Fibroblast of the aortic adventitia (primary cell): Measurements from ENCODE around the gene MFSD2A. TPM values are rescaled to one million over a fixed set of nuclear protein-coding genes. Genes with fewer than 3 reads are reported as not detected.
"Not testable (repeated sequence)": the region's sequence is repeated elsewhere in the genome, so short reads cannot be mapped to it uniquely, and the experiment has no call there.

Source experiments
- DNase-seq: peaks from one replicate; pipeline ENCODE4 v3.0.0-alpha.2; 2010; ENCODE audit warnings: low read depth
- H3K4me3 ChIP-seq: 2 replicates; pipeline ENCODE4 v1.5.1; 2011; ENCODE audit warnings: low read depth, mild to moderate bottlenecking, control low read depth, low read length, moderate library complexity
- total RNA-seq: library from RNA; depleted of rRNA; stranded (reverse); fragments of >200 nt; gene quantifications from 2 replicates; pipeline ENCODE4 v1.2.3, GENCODE V29; 2012; ENCODE audit warnings: low replicate concordance
- TF ChIP-seq, protein P1 (sequence below): IDR thresholded peaks from 2 replicates; pipeline ENCODE4 v1.5.1; 2011; ENCODE audit warnings: mild to moderate bottlenecking, low read length, control low read depth, inconsistent platforms; ENCODE audit not compliant: insufficient read depth

MFSD2A gene
- total RNA-seq, 1 donor = 2.3 TPM

DNA sequence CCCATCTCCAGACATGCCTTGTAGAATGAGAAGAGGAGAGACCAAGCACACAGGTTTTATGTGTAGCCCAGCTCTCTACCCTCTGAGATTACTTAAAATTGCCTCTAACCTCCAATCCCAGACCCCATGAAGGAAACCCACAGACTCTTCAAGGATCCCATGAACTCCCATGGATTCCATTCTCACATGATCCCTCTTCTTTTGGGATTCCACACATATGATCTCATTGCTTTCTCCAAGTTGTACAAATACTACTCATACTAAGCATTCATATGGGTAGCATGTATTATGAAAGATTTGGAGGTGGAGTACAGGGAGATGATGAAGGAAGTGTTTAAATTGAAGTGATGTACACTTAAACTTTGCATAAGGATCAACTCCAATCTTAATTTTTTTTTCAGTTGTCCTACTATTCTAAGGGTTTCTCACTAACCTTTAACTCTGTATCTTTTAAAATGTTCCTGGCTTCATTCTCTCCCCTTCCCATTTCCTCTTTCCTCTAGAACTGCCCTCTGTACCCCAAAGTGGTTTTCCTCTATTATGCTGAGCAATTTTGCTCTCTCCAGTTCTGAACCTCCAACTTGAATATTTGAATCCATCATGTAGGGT lies 41.6 kb downstream of the MFSD2A start:
- H3K4me3 ChIP-seq = no peak overlapping the region
- no peak for DNase-seq
- TF ChIP-seq, protein P1, sequence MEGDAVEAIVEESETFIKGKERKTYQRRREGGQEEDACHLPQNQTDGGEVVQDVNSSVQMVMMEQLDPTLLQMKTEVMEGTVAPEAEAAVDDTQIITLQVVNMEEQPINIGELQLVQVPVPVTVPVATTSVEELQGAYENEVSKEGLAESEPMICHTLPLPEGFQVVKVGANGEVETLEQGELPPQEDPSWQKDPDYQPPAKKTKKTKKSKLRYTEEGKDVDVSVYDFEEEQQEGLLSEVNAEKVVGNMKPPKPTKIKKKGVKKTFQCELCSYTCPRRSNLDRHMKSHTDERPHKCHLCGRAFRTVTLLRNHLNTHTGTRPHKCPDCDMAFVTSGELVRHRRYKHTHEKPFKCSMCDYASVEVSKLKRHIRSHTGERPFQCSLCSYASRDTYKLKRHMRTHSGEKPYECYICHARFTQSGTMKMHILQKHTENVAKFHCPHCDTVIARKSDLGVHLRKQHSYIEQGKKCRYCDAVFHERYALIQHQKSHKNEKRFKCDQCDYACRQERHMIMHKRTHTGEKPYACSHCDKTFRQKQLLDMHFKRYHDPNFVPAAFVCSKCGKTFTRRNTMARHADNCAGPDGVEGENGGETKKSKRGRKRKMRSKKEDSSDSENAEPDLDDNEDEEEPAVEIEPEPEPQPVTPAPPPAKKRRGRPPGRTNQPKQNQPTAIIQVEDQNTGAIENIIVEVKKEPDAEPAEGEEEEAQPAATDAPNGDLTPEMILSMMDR = no peak

DNA sequence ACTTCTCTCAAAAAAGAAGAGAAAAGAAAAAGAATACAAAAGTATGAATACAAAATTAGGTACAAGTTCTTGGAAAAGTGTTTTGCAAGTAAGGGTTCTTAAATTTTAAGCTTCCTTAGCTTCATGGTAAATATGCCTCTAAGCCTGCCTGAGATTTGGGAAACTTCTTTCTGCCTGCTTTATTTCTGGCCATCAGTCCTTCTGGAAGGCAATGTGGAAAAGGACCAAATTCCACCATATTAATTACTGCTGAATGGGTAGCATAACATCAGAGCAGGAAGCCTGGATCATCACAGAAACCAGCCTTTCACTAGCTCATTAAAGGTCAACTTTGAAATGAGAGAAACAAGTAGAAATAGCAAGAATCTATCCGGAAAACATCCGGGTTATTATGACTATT lies 46.5 kb downstream of the MFSD2A start:
- TF ChIP-seq, protein P1 = no peak
- no peak for DNase-seq
- no peak overlapping the region for H3K4me3 ChIP-seq

DNA sequence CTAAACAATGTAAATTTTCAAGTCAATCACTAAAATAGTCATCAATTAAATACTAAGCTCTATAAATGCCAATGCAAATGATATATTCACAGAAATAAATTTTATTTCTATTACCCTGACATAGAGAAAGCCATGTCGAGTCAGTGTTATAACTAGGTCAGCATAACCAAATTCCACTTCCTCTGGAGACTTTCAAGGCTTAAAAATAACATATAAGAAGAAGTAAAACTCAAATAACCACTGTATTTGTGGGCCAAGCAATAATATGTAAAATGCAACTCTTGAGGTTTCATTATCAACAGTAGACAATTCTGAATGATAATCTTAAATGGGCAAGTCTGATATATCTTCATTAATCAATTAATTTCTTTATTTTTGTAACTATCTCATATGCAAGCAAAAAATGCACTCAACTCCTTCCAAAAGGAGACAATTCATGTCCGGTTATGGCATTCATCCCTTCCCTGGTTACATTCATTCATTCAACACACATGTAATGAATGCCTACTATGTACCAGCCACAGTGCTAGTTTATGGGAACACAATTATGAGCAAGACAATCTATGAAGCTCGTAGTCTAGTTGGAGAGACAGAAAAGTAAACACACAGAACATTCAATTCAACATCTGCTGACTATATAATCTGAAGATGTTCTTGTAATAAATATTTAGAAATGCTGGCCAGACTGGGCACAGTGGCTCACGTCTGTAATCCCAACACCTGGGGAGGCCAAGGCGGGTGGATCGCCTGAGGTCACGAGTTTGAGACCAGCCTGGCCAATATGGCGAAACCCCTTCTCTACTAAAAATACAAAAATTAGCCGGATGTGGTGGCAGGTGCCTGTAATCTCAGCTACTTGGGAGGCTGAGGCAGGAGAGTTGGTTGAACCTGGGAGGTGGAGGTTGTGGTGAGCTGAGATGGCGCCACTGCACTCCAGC lies 48.5 kb downstream of the MFSD2A start:
- H3K4me3 ChIP-seq = no peak overlapping the region
- DNase-seq = no peak
- TF ChIP-seq, protein P1 = no peak

GRCh38 chr1:40004857-40005256 lies 49.9 kb downstream of the MFSD2A start:
- TF ChIP-seq, protein P1 = no peak
- DNase-seq = no peak
- no peak overlapping the region for H3K4me3 ChIP-seq

GRCh38 chr1:40007481-40008034 lies 52.6 kb downstream of the MFSD2A start:
- H3K4me3 ChIP-seq, DNase-seq: not testable (repeated sequence)

DNA sequence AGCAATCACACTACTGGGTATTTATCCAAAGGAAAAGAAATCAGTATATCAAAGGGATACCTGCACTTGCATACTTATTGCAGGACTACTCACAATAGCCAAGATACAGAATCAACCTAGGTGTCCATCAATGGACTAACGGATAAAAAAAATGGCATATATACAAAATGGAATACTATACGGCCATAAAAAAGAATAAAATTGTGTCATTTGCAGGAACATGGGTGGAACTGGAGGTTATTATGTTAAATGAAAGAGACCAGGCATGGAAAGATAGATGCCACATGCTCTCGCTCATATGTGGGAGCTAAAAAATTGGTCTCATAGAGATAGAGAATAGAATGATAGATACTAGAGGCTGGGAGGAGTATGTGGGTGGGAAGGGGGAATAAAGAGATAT lies 56.3 kb downstream of the MFSD2A start:
- no peak overlapping the region for H3K4me3 ChIP-seq
- DNase-seq = no peak
- TF ChIP-seq, protein P1 = no peak

DNA sequence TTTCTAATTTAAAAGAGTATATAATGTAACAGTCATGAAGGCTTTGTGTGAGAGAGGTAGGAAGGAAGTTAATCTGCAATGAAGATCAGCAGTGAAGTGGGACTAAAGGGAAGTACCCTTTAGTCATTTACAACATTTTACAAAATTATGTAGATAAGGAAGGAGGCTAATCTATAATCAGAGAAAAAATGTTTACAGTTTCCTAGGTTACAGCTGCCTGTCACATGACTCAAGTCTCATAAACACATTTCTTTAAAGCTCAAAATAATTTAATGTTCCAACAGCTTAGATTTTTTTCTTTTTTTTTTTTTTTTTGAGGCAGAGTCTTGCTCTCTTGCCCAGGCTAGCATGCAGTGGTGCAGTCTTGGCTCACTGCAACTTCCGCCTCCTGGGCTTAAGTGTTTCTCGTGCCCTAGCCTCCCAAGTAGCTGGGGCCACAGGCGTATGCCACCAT lies 59.3 kb downstream of the MFSD2A start:
- no peak overlapping the region for H3K4me3 ChIP-seq
- DNase-seq = no peak
- TF ChIP-seq, protein P1 = no peak
